K562 (cell line): ENCODE data around the gene SLC66A3. TPM values are rescaled to one million over a fixed set of nuclear protein-coding genes. Genes with fewer than 3 reads are reported as not detected.

Source experiments
- ATAC-seq: fragments of 200-7000 bp; cut with Tn5 transposase; 3 replicates; pipeline ENCODE4 v1.9.1; 2020; ENCODE audit warnings: moderate library complexity
- BruUV-seq: library from RNA; stranded (reverse); fragments of 400-500 nt; replicated peaks from 2 replicates; lab custom pipeline; 2021; lab: Mats Ljungman, UMichigan
- CTCF ChIA-PET: fragments of 300-600 bp; formaldehyde crosslinking; extraction: SDS; loops from one replicate; lab custom pipeline; 2021; ENCODE audit warnings: low intra/inter-chr PET ratio; lab: Yijun Ruan, JAX
- POLR2A ChIA-PET: fragments of 300-600, 350-650 bp; sonication (Branson Sonifier 250); formaldehyde crosslinking; extraction: SDS; loops from one replicate; lab custom pipeline; 2021; ENCODE audit warnings: antibody characterized with exemption, inconsistent platforms; lab: Yijun Ruan, JAX
- DNase-seq, 4 experiments: peaks; one replicate each; pipeline versions ENCODE4 v3.0.0 to v3.0.0-alpha.2; 2011 to 2018; ENCODE audit warnings: low spot score in 3 of 4, mixed read lengths in 3 of 4; ENCODE audit errors: extremely low read depth in 1 of 4
- FAIRE-seq: peaks from 2 replicates; lab custom pipeline; 2011; peaks lifted over from hg19 to GRCh38; lab: Jason Lieb, UNC
- H2AFZ ChIP-seq: 2 replicates; pipeline ENCODE4 v1.6.0; 2011; ENCODE audit warnings: low read depth, low read length, control low read depth, inconsistent platforms
- H3K27ac ChIP-seq: fragments of 200-600 bp; 3 replicates; pipeline ENCODE4 v1.8.0; 2011; ENCODE audit warnings: low read depth, mild to moderate bottlenecking, control low read depth, inconsistent platforms, low read length, moderate library complexity, mixed read lengths; ENCODE audit errors: extremely low read depth
- H3K27me3 ChIP-seq, 2 experiments: fragments of 300-600 bp in 1 of 2; 2 replicates in 1 of 2; 3 replicates in 1 of 2; pipeline versions ENCODE4 v1.6.0 to v1.8.0; 2011; ENCODE audit warnings: inconsistent platforms in 2 of 2, low read length in 2 of 2, mild to moderate bottlenecking in 1 of 2, mixed read lengths in 1 of 2, moderate library complexity in 1 of 2; ENCODE audit not compliant: control insufficient read depth in 2 of 2, insufficient read depth in 2 of 2
- H3K36me3 ChIP-seq: fragments of 300-600 bp; 3 replicates; pipeline ENCODE4 v1.8.0; 2011; ENCODE audit warnings: mild to moderate bottlenecking, low read length, inconsistent platforms; ENCODE audit not compliant: control insufficient read depth, insufficient read depth
- H3K4me1 ChIP-seq, 2 experiments: fragments of 200-600 bp in 1 of 2; replicated peaks in 1 of 2; 2 replicates in 1 of 2; 3 replicates in 1 of 2; pipeline versions ENCODE4 v1.5.1 to v1.8.0; 2011; ENCODE audit warnings: inconsistent platforms in 2 of 2, low read length in 2 of 2, mild to moderate bottlenecking in 1 of 2, mixed read lengths in 1 of 2, moderate library complexity in 1 of 2; ENCODE audit not compliant: control insufficient read depth in 2 of 2, insufficient read depth in 2 of 2
- H3K4me2 ChIP-seq: 2 replicates; pipeline ENCODE4 v1.6.1; 2011; ENCODE audit warnings: low read length, control low read depth, inconsistent platforms, mixed read lengths; ENCODE audit not compliant: insufficient read depth
- H3K4me3 ChIP-seq: fragments of 200-600 bp; sonication (generic), shearing (Covaris generic); 2 replicates; pipeline ENCODE4 v1.5.1; 2016; ENCODE audit warnings: control low read depth, inconsistent platforms
- H3K79me2 ChIP-seq: fragments of 200-600 bp; 3 replicates; pipeline ENCODE4 v1.8.0; 2011; ENCODE audit warnings: low read length, inconsistent platforms; ENCODE audit not compliant: control insufficient read depth, insufficient read depth
- H3K9ac ChIP-seq, 2 experiments: 2 replicates each; pipeline versions ENCODE4 v1.6.0 to v1.6.1; 2011; ENCODE audit warnings: low read depth in 2 of 2, low read length in 2 of 2, control low read depth in 1 of 2, inconsistent platforms in 1 of 2, mild to moderate bottlenecking in 1 of 2, mixed read lengths in 1 of 2; ENCODE audit not compliant: insufficient read depth in 1 of 2
- H3K9me1 ChIP-seq: one replicate; pipeline ENCODE4 v1.6.0; 2011; ENCODE audit warnings: inconsistent platforms, mild to moderate bottlenecking, low read length, moderate library complexity; ENCODE audit not compliant: control insufficient read depth, insufficient read depth
- H3K9me3 ChIP-seq: replicated peaks from 2 replicates; pipeline ENCODE4 v1.5.1; 2011; ENCODE audit warnings: low read depth, low read length, inconsistent platforms; ENCODE audit not compliant: control insufficient read depth, insufficient read depth
- H4K20me1 ChIP-seq: replicated peaks from 2 replicates; pipeline ENCODE4 v1.6.1; 2011; ENCODE audit warnings: low read length, inconsistent platforms, mixed read lengths; ENCODE audit not compliant: control insufficient read depth, insufficient read depth
- CBX3 ChIP-seq, 2 experiments: IDR thresholded peaks; 1 replicate in 1 of 2; 2 replicates in 1 of 2; pipeline ENCODE4 v1.6.1; 2012; ENCODE audit warnings: inconsistent platforms in 2 of 2, low read length in 2 of 2, borderline replicate concordance in 1 of 2, control low read depth in 1 of 2
- CXXC5 ChIP-seq: fragments of 250-450 bp; sonication (Bioruptor Pico); IDR thresholded peaks from 2 replicates; pipeline ENCODE4 v1.8.0; 2022; ENCODE audit warnings: inconsistent platforms, mild to moderate bottlenecking, moderate library complexity
- KDM2B ChIP-seq: fragments of 250-450 bp; sonication (Bioruptor Pico); IDR thresholded peaks from 2 replicates; pipeline ENCODE4 v1.8.0; 2021; ENCODE audit warnings: mild to moderate bottlenecking, moderate library complexity
- MAX ChIP-seq: sonication (generic); formaldehyde crosslinking; IDR thresholded peaks from 2 replicates; pipeline ENCODE4 v1.9.0; 2022; ENCODE audit warnings: mild to moderate bottlenecking, missing genetic modification reagents
- NFIC ChIP-seq: fragments of 450-650 bp; IDR thresholded peaks from 2 replicates; pipeline ENCODE4 v1.6.1; 2017; ENCODE audit warnings: mild to moderate bottlenecking, inconsistent platforms
- NR2C2 ChIP-seq, 2 experiments: fragments of 200-800 bp in 1 of 2; sonication (Bioruptor generic) in 1 of 2; sonication (generic) in 1 of 2; formaldehyde crosslinking in 1 of 2; IDR thresholded peaks; 2 replicates each; pipeline versions ENCODE4 v1.6.1 to v1.8.0; 2016 to 2022; ENCODE audit warnings: mild to moderate bottlenecking in 1 of 2, missing compliant biosample characterization in 1 of 2, missing genetic modification characterization in 1 of 2, missing genetic modification reagents in 1 of 2
- NR4A1 ChIP-seq, 2 experiments: fragments of 250-450 bp in 1 of 2; fragments of 450-650 bp in 1 of 2; sonication (Bioruptor Pico) in 1 of 2; IDR thresholded peaks; 2 replicates each; pipeline versions ENCODE4 v1.4.0 to v1.6.1; 2016 to 2020; ENCODE audit warnings: mild to moderate bottlenecking in 2 of 2, missing compliant biosample characterization in 1 of 2, missing genetic modification characterization in 1 of 2, moderate library complexity in 1 of 2
- NRF1 ChIP-seq, 2 experiments: fragments of 450-650 bp; IDR thresholded peaks in 1 of 2; conservative IDR thresholded peaks in 1 of 2; 2 replicates each; pipeline ENCODE4 v1.6.1; 2014; ENCODE audit warnings: mild to moderate bottlenecking in 2 of 2
- RB1 ChIP-seq: fragments of 450-650 bp; IDR thresholded peaks from 2 replicates; pipeline ENCODE4 v1.6.1; 2017; ENCODE audit warnings: low read depth, mild to moderate bottlenecking
- SAFB2 ChIP-seq: fragments of 200-400 bp; formaldehyde crosslinking; IDR thresholded peaks from 2 replicates; pipeline ENCODE4 v1.6.1; 2018; ENCODE audit warnings: borderline replicate concordance, low read length, low read depth, moderate library complexity; ENCODE audit not compliant: severe bottlenecking
- SIN3A ChIP-seq, 2 experiments: fragments of 150-350 bp in 1 of 2; IDR thresholded peaks; 2 replicates each; pipeline ENCODE4 v1.6.1; 2011 to 2016; ENCODE audit warnings: borderline replicate concordance in 2 of 2, low read depth in 2 of 2, low read length in 2 of 2, mild to moderate bottlenecking in 2 of 2, moderate library complexity in 2 of 2; ENCODE audit not compliant: control insufficient read depth in 1 of 2
- SMC3 ChIP-seq: conservative IDR thresholded peaks from 2 replicates; pipeline ENCODE4 v1.6.1; 2011; ENCODE audit warnings: low read depth, low read length, improper control_type of control experiment; ENCODE audit not compliant: insufficient read depth
- SP2 ChIP-seq: IDR thresholded peaks from 2 replicates; pipeline ENCODE4 v1.6.1; 2011; ENCODE audit warnings: mild to moderate bottlenecking, low read depth, low read length, moderate library complexity; ENCODE audit not compliant: poor library complexity, severe bottlenecking; ENCODE audit errors: extremely low read depth
- STAG1 ChIP-seq: sonication (generic); formaldehyde crosslinking; IDR thresholded peaks from 2 replicates; pipeline ENCODE4 v1.5.0; 2020; ENCODE audit warnings: missing genetic modification reagents, borderline replicate concordance
- ZNF263 ChIP-seq: sonication (generic); formaldehyde crosslinking; IDR thresholded peaks from 2 replicates; pipeline ENCODE4 v1.8.0; 2022; ENCODE audit warnings: mild to moderate bottlenecking, missing genetic modification reagents, borderline replicate concordance
- ZNF655 ChIP-seq: fragments of 250-450 bp; sonication (Bioruptor Pico); IDR thresholded peaks from 2 replicates; pipeline ENCODE4 v1.5.0; 2021
- ZNF699 ChIP-seq: fragments of 250-450 bp; sonication (Bioruptor Pico); IDR thresholded peaks from 2 replicates; pipeline ENCODE4 v1.8.0; 2021; ENCODE audit warnings: mild to moderate bottlenecking, moderate library complexity; ENCODE audit not compliant: insufficient replicate concordance
- WGBS: fragments of 100-300 bp; shearing (Covaris generic); methylation state at CpG from one replicate; pipeline ENCODE4 v1.1.6; 2016; ENCODE audit warnings: low coverage, mixed read lengths; ENCODE audit not compliant: insufficient coverage; ENCODE audit errors: missing lambda C conversion rate; 5-methylcytosine and 5-hydroxymethylcytosine counted together
- in situ Hi-C: fragments of 300-500 bp; cut with MboI; formaldehyde crosslinking; loops from 4 replicates; pipeline ENCODE4 v1.15.0; 2018; ENCODE audit warnings: inconsistent platforms, mixed read lengths
- intact Hi-C: fragments of 100-400 bp; cut with micrococcal nuclease; formaldehyde crosslinking; loops from 2 replicates; pipeline ENCODE4 v1.14.2; 2022
- polyA plus RNA-seq, 8 experiments: library from polyadenylated mRNA; depleted of rRNA in 4 of 8; stranded (reverse) in 5 of 8; unstranded in 3 of 8; fragments of >200 nt; fragmentation: Nextera tagmentation in 2 of 8; fragmentation: Illumina TruSeq in 1 of 8; extraction: Ambion mirVana in 2 of 8; extraction: Trizol in 1 of 8; gene quantifications; 2 replicates each; pipeline versions ENCODE4 v1.2.1 to v1.2.3, GENCODE V29; 2011 to 2014; ENCODE audit warnings: inconsistent platforms in 1 of 8, missing spikeins in 1 of 8
- total RNA-seq, 7 experiments: library from RNA; depleted of rRNA in 6 of 7; stranded (reverse); fragments of >200 nt in 6 of 7; fragmentation: Illumina TruSeq in 2 of 7; extraction: Trizol in 2 of 7; gene quantifications; 2 replicates each; pipeline versions ENCODE4 v1.2.1 to v1.2.3, GENCODE V29; 2011 to 2021; ENCODE audit warnings: low replicate concordance in 1 of 7

The SLC66A3 gene
- total and polyA plus RNA-seq, 9 of the 15 experiments (the other 6 are each of a cell fraction or from before 2014, with no cell fraction given) = 2.8 to 30.0 (median 9.1) TPM

GRCh38 chr2:11129598-11130449, 25.4 kb upstream of the SLC66A3 start:
- FAIRE-seq (peak; percentile 51), ATAC-seq (peak; percentile 94), DNase-seq (peak; percentile 85 to 94 (median 90))
- no peaks in the 10 kb centered on the region for H3K9me3 ChIP-seq
- peaks cover 16 to 24% of the 10 kb centered on the region in 2 experiments; a peak in 4 of 5 replicates for H3K4me1 ChIP-seq
- no peaks in the 10 kb centered on the region for H3K79me2 ChIP-seq
- H3K4me2 ChIP-seq = peak overlapping the region; percentile 81
- H4K20me1 ChIP-seq = no peaks in the 10 kb centered on the region
- peak overlapping the region; percentile 35 to 88; a peak in 3 of 4 replicates for H3K9ac ChIP-seq
- WGBS = 3% methylated on average over 46 of the region's 46 CpGs
- no peaks in the 10 kb centered on the region for H3K9me1 ChIP-seq
- peaks cover 3 to 29% of the 10 kb centered on the region in 2 experiments; a peak in 3 of 5 replicates for H3K27me3 ChIP-seq
- ChIA-PET POLR2A (interaction anchor here (0.7 to 1.0 kb wide), 3 partner anchors 26 to 303 kb away, joined by 3 to 4 read pairs (median 3); no protein-coding TSS in a partner anchor), CTCF (interaction anchor here (0.8 to 1.8 kb wide), 3 partner anchors 294 to 453 kb away, joined by 3 to 7 read pairs (median 6); no protein-coding TSS in a partner anchor)
- peak overlapping the region; percentile 96 for H2AFZ ChIP-seq
- intact Hi-C loops (loop anchor here (1.0 to 10.0 kb wide), 5 partner anchors 58 to 552 kb away; no protein-coding TSS in a partner anchor), in situ Hi-C loops (loop anchor here (5.0 to 25.0 kb wide), 2 partner anchors 282 to 452 kb away; no protein-coding TSS in a partner anchor)
- H3K4me3 ChIP-seq = peak overlapping the region; percentile 48
- H3K36me3 ChIP-seq = no peaks in the 10 kb centered on the region
- H3K27ac ChIP-seq = no peak overlapping the region
- BruUV-seq = no TSS peak
- peak; percentile 52; the same call in 1 of the 2 replicates for TF ChIP-seq STAG1 (CRISPR knock-in tag)
- no peak for TF ChIP-seq SP2
- TF ChIP-seq CBX3 (IDR thresholded peaks at IDR 0.05; ENCODE audit: borderline replicate concordance in 1 of 2, low read length in 2 of 2) = peak in 1 of 2 experiments; percentile 47; a peak in 1 of 3 replicates
- TF ChIP-seq ZNF263 (CRISPR knock-in tag) = peak; percentile 36; the same call in 1 of the 2 replicates
- peak; percentile 39; the same call in 1 of the 2 replicates for TF ChIP-seq NR4A1 (CRISPR knock-in tag; IDR thresholded peaks at IDR 0.05)
- no peak for TF ChIP-seq NR4A1 (tag; IDR thresholded peaks at IDR 0.05)
- TF ChIP-seq NR2C2 (CRISPR knock-in tag; IDR thresholded peaks at IDR 0.05) = 0 out of 2 replicates have a peak, but pooled peaks have one; percentile 49
- TF ChIP-seq NR2C2 (tag; IDR thresholded peaks at IDR 0.05) = no peak
- no peak for TF ChIP-seq SAFB2
- TF ChIP-seq SIN3A (IDR thresholded peaks at IDR 0.05; ENCODE audit: borderline replicate concordance in 2 of 2, control insufficient read depth in 1 of 2, low read depth in 2 of 2, low read length in 2 of 2) = no peak
- peak; percentile 47; the same call in 1 of the 2 replicates for TF ChIP-seq CXXC5
- peak; percentile 93 for TF ChIP-seq MAX (CRISPR knock-in tag)
- no peak for TF ChIP-seq NFIC
- no peak for TF ChIP-seq ZNF699 (CRISPR knock-in tag)
- TF ChIP-seq NRF1 (conservative IDR thresholded peaks at IDR 0.05 in 1 of 2, IDR thresholded peaks at IDR 0.05 in 1 of 2) = peak; percentile 71 to 78
- 0 out of 2 replicates have a peak, but pooled peaks have one; percentile 11 for TF ChIP-seq KDM2B (CRISPR knock-in tag)
- no peak for TF ChIP-seq ZNF655 (CRISPR knock-in tag)
- peak; percentile 55 for TF ChIP-seq SMC3
- 0 out of 2 replicates have a peak, but pooled peaks have one; percentile 65 for TF ChIP-seq RB1
